GM19455 (cell line): ENCODE data around the gene ITFG2.
"Not testable (repeated sequence)": the region's sequence is repeated elsewhere in the genome, so short reads cannot be mapped to it uniquely, and the experiment has no call there.

Experiments used
- ATAC-seq: cut with Tn5 transposase; IDR thresholded peaks from one replicate; pipeline ENCODE4 v1.9.1; 2021; ENCODE audit not compliant: unreplicated experiment

Gene ITFG2

GRCh38 chr12:2860170-2860569 is 47.7 kb downstream of the ITFG2 start:
- no peak for ATAC-seq

- ATAC-seq, result no peak
Measured at GRCh38 chr12:2862876-2863275, 50.4 kb downstream of the ITFG2 start.

GRCh38 chr12:2863402-2863801 is 50.9 kb downstream of the ITFG2 start:
- ATAC-seq, result not testable (repeated sequence)

GRCh38 chr12:2864198-2864597 is 51.7 kb downstream of the ITFG2 start:
- no peak for ATAC-seq

GRCh38 chr12:2868986-2869632 is 56.6 kb downstream of the ITFG2 start:
- ATAC-seq, result not testable (repeated sequence)
